ENCODE measurements around the gene REPS1.
"Not testable (repeated sequence)": the region's sequence is repeated elsewhere in the genome, so short reads cannot be mapped to it uniquely, and the experiment has no call there.

Gene REPS1

GRCh38 chr6:139028215-139028657 is 40.2 kb upstream of the REPS1 start:
- TF ChIP-seq, protein P1, sequence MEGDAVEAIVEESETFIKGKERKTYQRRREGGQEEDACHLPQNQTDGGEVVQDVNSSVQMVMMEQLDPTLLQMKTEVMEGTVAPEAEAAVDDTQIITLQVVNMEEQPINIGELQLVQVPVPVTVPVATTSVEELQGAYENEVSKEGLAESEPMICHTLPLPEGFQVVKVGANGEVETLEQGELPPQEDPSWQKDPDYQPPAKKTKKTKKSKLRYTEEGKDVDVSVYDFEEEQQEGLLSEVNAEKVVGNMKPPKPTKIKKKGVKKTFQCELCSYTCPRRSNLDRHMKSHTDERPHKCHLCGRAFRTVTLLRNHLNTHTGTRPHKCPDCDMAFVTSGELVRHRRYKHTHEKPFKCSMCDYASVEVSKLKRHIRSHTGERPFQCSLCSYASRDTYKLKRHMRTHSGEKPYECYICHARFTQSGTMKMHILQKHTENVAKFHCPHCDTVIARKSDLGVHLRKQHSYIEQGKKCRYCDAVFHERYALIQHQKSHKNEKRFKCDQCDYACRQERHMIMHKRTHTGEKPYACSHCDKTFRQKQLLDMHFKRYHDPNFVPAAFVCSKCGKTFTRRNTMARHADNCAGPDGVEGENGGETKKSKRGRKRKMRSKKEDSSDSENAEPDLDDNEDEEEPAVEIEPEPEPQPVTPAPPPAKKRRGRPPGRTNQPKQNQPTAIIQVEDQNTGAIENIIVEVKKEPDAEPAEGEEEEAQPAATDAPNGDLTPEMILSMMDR (conservative IDR thresholded peaks at IDR 0.05; ENCODE audit: control insufficient read depth, insufficient read depth, low read depth, low read length) = no peak
- peak; percentile 51 for DNase-seq (ENCODE audit: low read depth)

DNA sequence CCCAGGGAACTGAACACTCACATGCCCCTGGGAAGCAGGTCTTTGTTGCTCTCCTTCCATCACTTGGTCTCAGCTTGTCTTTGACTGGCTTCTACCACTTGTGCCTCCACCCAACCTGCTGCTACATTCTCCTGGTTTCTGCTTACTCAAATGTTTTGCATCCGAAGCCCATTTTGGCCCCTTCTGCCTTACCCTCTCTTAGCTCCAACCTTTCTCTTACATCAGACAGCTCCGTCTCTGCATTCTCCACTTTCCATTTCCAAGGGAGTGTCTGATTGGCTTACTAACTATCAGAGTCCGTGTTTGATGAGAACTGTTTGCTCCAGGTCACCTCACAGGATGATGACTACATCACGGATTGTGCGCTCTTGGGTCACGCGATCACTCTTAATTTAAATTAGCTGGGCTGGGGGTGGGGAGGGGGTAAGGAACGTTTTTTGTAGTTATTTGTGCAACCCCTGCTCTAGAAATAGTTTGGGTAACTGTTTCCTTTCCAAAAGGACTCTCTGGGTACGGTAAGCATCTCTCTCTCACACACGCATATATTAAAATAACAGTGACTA is 39.6 kb upstream of the REPS1 start:
- DNase-seq (ENCODE audit: low read depth) = peak; percentile 69
- H3K4me3 ChIP-seq (ENCODE audit: control insufficient read depth, low read depth, low read length) = peak overlapping the region; percentile 88
- TF ChIP-seq, protein P1 (conservative IDR thresholded peaks at IDR 0.05; ENCODE audit: control insufficient read depth, insufficient read depth, low read depth, low read length) = no peak

More at GRCh38 chr6:139028215-139028657, 40.2 kb upstream of the REPS1 start:
- peak overlapping the region; percentile 88 for H3K4me3 ChIP-seq (ENCODE audit: control insufficient read depth, low read depth, low read length)

DNA sequence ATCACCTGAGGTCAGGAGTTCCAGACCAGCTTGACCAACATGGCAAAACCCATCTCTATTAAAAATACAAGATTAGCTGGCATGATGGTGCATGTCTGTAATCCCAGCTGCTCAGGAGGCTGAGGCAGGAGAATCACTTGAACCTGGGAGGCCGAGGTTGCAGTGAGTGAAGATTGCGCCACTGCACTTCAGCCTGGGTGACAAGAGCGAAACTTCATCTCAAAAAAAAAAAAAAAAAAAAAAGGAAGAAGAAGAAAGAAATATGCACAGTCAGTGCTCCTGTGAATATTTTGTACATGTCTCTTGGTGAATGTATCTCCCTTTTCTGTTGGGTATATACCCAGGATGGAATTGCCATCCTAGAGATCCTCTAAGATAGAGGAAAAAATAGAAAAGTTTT is 37.4 kb upstream of the REPS1 start:
- DNase-seq (ENCODE audit: low read depth); H3K4me3 ChIP-seq (ENCODE audit: control insufficient read depth, low read depth, low read length): not testable (repeated sequence)

DNA sequence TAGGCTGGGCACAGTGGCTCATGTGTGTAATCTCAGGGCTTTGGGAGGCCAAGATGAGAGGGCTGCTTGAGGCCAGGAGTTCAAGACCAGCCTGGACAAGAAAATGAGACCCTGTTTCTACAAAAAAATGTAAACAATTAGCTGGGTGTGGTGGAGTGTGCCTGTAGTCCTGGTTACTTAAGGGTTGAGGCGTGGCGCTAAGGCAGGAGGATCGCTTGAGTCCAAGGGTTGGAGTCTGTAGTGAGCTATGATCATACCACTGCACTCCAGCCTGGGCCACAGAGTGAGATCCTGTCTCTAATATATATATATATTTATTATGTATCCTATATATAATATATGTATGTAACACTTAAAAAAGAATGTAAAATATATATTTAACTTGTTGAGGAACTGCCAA is 32.6 kb upstream of the REPS1 start:
- no peak overlapping the region for H3K4me3 ChIP-seq (ENCODE audit: control insufficient read depth, low read depth, low read length)
- TF ChIP-seq, protein P1 (conservative IDR thresholded peaks at IDR 0.05; ENCODE audit: control insufficient read depth, insufficient read depth, low read depth, low read length) = no peak
- no peak for DNase-seq (ENCODE audit: low read depth)

GRCh38 chr6:139019722-139020121 is 31.7 kb upstream of the REPS1 start:
- TF ChIP-seq, protein P1 (conservative IDR thresholded peaks at IDR 0.05; ENCODE audit: control insufficient read depth, insufficient read depth, low read depth, low read length) = no peak
- no peak overlapping the region for H3K4me3 ChIP-seq (ENCODE audit: control insufficient read depth, low read depth, low read length)
- DNase-seq (ENCODE audit: low read depth) = no peak

DNA sequence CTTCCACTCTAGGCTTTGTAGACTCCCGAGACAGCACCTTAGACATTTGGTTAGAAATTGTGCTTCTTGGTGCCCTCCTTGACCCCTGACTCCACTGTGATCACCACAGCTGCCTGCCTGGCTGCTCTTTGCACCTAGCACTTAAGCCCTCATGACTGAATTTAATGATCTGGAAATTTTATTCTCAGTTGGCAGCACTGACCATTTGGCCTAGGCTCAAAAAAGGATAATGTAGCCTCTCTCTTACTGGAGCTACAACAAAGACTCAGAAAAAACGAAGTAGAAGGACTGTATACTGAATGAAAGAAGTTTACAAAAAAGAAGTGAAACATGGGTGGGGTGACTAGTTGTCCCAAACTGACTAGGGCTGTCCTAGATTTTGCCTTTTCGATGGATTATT is 29.2 kb upstream of the REPS1 start:
- TF ChIP-seq, protein P1 (conservative IDR thresholded peaks at IDR 0.05; ENCODE audit: control insufficient read depth, insufficient read depth, low read depth, low read length) = no peak
- H3K4me3 ChIP-seq (ENCODE audit: control insufficient read depth, low read depth, low read length) = no peak overlapping the region
- DNase-seq (ENCODE audit: low read depth) = no peak

DNA sequence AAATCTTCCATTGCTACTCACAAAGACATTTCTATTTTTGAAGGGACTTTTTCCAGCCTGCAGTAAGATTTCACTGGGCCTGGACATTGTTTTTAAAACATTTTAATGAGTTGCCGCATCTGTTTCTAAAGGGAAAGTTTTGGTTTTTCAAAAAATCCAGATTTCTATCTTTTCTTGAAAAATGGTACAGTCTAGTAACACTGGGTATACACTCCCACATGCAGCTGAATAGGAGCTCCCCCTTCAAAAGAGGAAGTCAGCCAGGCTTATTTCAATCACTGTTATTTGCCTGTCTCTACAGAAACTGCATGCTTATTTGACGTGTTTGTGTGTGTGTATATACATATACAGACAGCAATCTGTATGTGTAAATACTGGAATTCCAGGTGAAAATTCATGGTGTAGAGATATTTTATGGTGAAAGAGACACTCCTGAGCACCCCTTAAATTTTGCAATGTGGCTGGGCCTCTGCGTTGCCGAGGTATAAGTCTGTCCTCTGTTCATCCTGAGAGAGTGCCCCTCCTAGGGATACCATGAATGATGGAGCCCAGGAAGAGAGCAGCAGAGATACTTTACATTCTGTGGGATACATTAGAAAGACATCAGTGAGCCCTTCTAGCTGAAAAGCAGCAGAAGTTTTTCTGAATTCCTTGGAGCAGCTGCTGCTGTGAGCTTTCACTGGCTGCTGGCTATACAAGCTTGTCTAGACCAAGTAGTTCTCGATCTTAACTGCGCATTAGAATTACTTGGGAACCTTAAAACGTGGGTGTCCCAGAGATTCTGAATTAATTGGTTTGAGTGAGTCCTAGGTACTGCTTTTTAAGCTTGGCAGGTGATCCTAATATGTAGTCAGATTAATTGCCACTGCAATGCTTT is 28.5 kb upstream of the REPS1 start:
- no peak for DNase-seq (ENCODE audit: low read depth)
- TF ChIP-seq, protein P1 (conservative IDR thresholded peaks at IDR 0.05; ENCODE audit: control insufficient read depth, insufficient read depth, low read depth, low read length) = no peak
- H3K4me3 ChIP-seq (ENCODE audit: control insufficient read depth, low read depth, low read length) = no peak overlapping the region
